Measurements from ENCODE around the gene PBX1. TPM values are rescaled to one million over a fixed set of nuclear protein-coding genes. Genes with fewer than 3 reads are reported as not detected.

The PBX1 gene
- total RNA-seq, 2 donors from 2014 or later, result 50.2 to 60.4 TPM

DNA sequence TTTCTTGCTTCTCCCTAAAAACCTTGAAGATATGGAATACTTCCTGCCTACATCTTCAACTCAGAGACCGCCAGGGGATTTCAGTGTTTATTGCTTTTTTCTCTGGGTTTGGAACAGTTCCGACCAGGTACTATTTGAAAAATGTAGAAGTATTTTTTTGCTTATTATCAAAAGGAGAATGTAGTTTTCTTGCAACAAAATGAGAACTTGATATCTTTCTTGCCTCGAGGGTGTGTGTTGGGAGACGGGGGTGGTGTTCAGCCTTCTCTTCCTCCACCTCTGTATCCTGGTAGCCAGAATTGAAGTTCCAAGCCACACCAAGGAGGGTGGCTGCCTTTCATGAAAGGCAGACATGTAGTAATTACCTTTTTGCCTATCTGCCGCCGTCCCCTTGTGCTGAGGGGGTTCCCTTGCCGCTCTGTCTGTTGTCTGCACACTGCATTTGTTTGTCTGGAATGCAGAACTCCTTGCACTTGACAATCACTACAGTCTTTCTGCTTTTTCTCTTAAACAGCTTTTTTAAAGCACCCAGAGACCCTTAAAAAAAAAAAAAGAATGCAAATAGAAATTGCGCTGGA is 212.1 kb downstream of the PBX1 start:
- no peaks in the 10 kb centered on the region for H3K9me3 ChIP-seq
- DNase-seq (ENCODE audit: low spot score), result no peak
- intact Hi-C loops (cut with DNase I), result no loop called here
- no peak overlapping the region for H3K4me3 ChIP-seq
- 35% methylated on average over 8 of the region's 8 CpGs for WGBS
- TF ChIP-seq, protein P1, sequence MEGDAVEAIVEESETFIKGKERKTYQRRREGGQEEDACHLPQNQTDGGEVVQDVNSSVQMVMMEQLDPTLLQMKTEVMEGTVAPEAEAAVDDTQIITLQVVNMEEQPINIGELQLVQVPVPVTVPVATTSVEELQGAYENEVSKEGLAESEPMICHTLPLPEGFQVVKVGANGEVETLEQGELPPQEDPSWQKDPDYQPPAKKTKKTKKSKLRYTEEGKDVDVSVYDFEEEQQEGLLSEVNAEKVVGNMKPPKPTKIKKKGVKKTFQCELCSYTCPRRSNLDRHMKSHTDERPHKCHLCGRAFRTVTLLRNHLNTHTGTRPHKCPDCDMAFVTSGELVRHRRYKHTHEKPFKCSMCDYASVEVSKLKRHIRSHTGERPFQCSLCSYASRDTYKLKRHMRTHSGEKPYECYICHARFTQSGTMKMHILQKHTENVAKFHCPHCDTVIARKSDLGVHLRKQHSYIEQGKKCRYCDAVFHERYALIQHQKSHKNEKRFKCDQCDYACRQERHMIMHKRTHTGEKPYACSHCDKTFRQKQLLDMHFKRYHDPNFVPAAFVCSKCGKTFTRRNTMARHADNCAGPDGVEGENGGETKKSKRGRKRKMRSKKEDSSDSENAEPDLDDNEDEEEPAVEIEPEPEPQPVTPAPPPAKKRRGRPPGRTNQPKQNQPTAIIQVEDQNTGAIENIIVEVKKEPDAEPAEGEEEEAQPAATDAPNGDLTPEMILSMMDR (IDR thresholded peaks at IDR 0.05), result no peak
- TF ChIP-seq POLR2AphosphoS5 (IDR thresholded peaks at IDR 0.05) (no peak), POLR2A (IDR thresholded peaks at IDR 0.05) (no peak)
- H3K36me3 ChIP-seq, result no peaks in the 10 kb centered on the region
- peak overlapping the region; percentile 58 to 63 for H3K27ac ChIP-seq
- peaks cover 6% of the 10 kb centered on the region for H3K4me1 ChIP-seq (replicated peaks)
- H3K27me3 ChIP-seq (replicated peaks; ENCODE audit: insufficient read depth), result no peaks in the 10 kb centered on the region

DNA sequence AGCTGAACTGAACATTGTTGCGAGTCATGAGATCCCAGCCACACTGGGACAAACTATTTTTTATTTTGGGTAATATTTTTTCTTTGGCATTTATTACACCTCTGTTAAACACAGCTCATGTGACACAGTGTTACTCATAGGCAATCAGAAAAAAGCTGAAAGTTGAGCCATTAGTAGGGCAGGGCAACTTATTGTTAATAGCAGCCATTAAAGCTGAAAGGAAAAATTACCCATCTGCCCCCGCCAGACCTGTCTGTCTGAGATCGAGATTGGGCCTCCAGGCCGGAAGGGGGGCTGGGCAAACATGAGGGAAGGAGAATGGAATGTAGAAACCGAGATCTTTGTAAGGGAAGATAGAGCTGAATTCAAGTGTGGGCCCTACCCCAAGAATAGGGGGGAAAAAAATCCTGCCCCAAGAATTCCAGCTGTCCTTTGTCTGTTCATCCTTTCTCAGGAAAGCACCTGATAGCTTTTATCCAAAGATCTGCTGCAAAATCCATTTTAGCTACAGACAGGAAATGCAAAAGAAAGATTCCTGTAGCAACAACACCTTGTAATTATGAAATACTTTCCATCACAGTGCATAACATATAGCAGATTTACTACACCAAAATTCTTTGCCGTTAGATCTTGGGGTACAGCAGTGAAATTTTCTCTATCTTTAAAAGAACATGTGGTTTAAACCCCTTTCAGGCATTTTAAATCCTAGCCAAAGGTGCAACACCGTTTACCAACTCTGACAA is 212.8 kb downstream of the PBX1 start:
- Histone ChIP-seq H3K36me3 (no peaks in the 10 kb centered on the region), H3K27me3 (replicated peaks; ENCODE audit: insufficient read depth) (no peaks in the 10 kb centered on the region), H3K27ac (peak overlapping the region; percentile 58 to 63), H3K4me1 (replicated peaks) (peaks cover 6% of the 10 kb centered on the region), H3K9me3 (no peaks in the 10 kb centered on the region), H3K4me3 (no peak overlapping the region)
- intact Hi-C loops (cut with DNase I), result no loop called here
- peak; percentile 28 for DNase-seq (ENCODE audit: low spot score)
- 14% methylated on average over 7 of the region's 7 CpGs for WGBS
- TF ChIP-seq, protein P1 (IDR thresholded peaks at IDR 0.05), result no peak
- TF ChIP-seq POLR2AphosphoS5 (IDR thresholded peaks at IDR 0.05) (peak; percentile 74), POLR2A (IDR thresholded peaks at IDR 0.05) (no peak)

DNA sequence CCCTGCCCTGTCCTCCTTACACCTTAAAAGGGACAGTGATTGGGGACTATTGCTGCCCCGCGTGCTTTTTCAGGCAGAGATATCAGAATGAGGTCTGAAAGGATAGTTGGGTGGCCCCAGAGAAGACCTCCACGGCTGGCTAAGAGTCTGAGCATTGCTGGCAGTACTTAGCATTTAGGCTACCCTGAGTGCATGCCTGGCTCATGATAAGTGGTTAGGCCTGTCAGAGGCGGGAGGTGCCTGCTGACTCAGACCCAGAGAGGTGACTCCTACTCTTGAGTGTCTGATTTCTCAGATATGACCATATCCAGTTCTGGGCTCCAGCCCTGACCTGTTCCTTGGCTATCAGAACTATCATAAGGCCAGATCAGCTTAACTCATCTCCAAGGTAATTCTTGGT is 213.7 kb downstream of the PBX1 start:
- peaks cover 6% of the 10 kb centered on the region for H3K4me1 ChIP-seq (replicated peaks)
- peak; percentile 74 for DNase-seq (ENCODE audit: low spot score)
- whole genome bisulfite sequencing, result 55% methylated on average over 4 of the region's 4 CpGs

DNA sequence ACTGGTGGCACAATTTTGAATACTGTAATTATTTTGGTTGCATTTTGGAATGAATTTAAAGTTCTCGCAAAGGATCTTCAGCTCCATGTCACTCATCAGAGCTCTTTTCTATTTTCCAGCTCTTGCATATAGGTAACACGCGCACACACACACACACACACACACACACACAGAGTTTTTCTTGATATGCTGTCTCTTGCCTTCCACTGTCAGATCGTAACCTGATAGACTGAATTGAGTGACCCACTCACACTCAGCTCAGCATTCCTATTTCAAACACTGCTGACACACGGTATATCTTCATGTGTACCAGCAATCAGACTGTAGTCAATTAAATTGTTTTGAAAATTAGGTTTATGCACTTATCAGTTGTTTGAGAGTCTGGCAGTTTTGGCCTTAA is 214.1 kb downstream of the PBX1 start:
- DNase-seq (ENCODE audit: low spot score), result no peak
- peak overlapping the region; percentile 47 to 63 for H3K27ac ChIP-seq
- no peak overlapping the region for H3K4me3 ChIP-seq
- TF ChIP-seq POLR2A (IDR thresholded peaks at IDR 0.05) (no peak), POLR2AphosphoS5 (IDR thresholded peaks at IDR 0.05) (no peak)
- TF ChIP-seq, protein P1 (IDR thresholded peaks at IDR 0.05), result no peak
- intact Hi-C loops (cut with DNase I), result no loop called here
- H3K9me3 ChIP-seq, result no peaks in the 10 kb centered on the region
- H3K27me3 ChIP-seq (replicated peaks; ENCODE audit: insufficient read depth), result no peaks in the 10 kb centered on the region
- 57% methylated on average over 5 of the region's 5 CpGs for WGBS
- H3K36me3 ChIP-seq, result no peaks in the 10 kb centered on the region
- H3K4me1 ChIP-seq (replicated peaks), result peaks cover 6% of the 10 kb centered on the region

More for the DNA sequence above, 213.7 kb downstream of the PBX1 start:
- intact Hi-C loops (cut with DNase I), result no loop called here
- no peaks in the 10 kb centered on the region for H3K9me3 ChIP-seq
- H3K4me3 ChIP-seq, result no peak overlapping the region
- no peaks in the 10 kb centered on the region for H3K27me3 ChIP-seq (replicated peaks; ENCODE audit: insufficient read depth)
- peak overlapping the region; percentile 47 to 63 for H3K27ac ChIP-seq
- H3K36me3 ChIP-seq, result no peaks in the 10 kb centered on the region
- TF ChIP-seq POLR2A (IDR thresholded peaks at IDR 0.05) (no peak), POLR2AphosphoS5 (IDR thresholded peaks at IDR 0.05) (peak; percentile 66)
- TF ChIP-seq, protein P1 (IDR thresholded peaks at IDR 0.05), result no peak

DNA sequence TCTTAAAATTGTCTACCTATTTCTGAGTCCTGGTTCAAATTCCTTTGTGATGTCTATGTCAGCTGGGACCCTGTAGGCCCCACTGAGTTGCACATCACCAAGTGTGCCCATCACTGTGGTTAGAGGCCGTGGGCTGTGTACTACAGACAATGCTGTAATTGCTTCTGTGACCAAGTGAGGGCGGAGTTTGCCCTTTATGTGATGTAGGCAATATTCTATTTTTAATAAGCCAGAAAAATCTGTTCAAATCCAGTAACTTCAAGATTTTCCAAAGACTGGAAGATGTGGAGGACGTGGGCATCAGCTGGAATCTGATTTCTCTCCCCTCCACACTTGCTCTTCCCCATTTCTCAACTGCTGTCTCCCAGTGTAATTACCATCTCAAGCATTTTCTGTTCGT is 215.4 kb downstream of the PBX1 start:
- Histone ChIP-seq H3K27me3 (replicated peaks; ENCODE audit: insufficient read depth) (no peaks in the 10 kb centered on the region), H3K9me3 (no peaks in the 10 kb centered on the region), H3K4me1 (replicated peaks) (peaks cover 6% of the 10 kb centered on the region), H3K4me3 (no peak overlapping the region), H3K36me3 (no peaks in the 10 kb centered on the region), H3K27ac (no peak overlapping the region)
- 49% methylated on average over 4 of the region's 4 CpGs for WGBS
- intact Hi-C loops (cut with DNase I), result no loop called here
- no peak for DNase-seq (ENCODE audit: low spot score)
- TF ChIP-seq, protein P1 (IDR thresholded peaks at IDR 0.05), result no peak
- no peak for TF ChIP-seq POLR2A (IDR thresholded peaks at IDR 0.05)
- TF ChIP-seq POLR2AphosphoS5 (IDR thresholded peaks at IDR 0.05), result no peak
